A549 (cell line): ENCODE data around the gene ITGB1. TPM values are rescaled to one million over a fixed set of nuclear protein-coding genes. Genes with fewer than 3 reads are reported as not detected.

ENCODE experiments used
- CBX8 ChIP-seq: fragments of 200-600 bp; sonication (generic); IDR thresholded peaks from 2 replicates; pipeline ENCODE4 v1.6.1; 2016
- CEBPB ChIP-seq, 2 experiments: fragments of >200 bp in 1 of 2; sonication (Bioruptor Twin) in 1 of 2; formaldehyde crosslinking in 1 of 2; IDR thresholded peaks; 2 replicates each; pipeline ENCODE4 v1.6.1; 2012 to 2016
- CHD4 ChIP-seq: fragments of 200-600 bp; sonication (generic); IDR thresholded peaks from 2 replicates; pipeline ENCODE4 v1.6.1; 2016; ENCODE audit warnings: antibody characterized with exemption, mild to moderate bottlenecking, borderline replicate concordance
- EHF ChIP-seq: fragments of 250-450 bp; sonication (Bioruptor Pico); IDR thresholded peaks from 2 replicates; pipeline ENCODE4 v1.5.0; 2020; ENCODE audit warnings: mild to moderate bottlenecking
- EHMT2 ChIP-seq: fragments of 200-600 bp; sonication (generic); IDR thresholded peaks from 2 replicates; pipeline ENCODE4 v1.6.1; 2016; ENCODE audit warnings: antibody characterized with exemption, low read depth, mild to moderate bottlenecking, moderate library complexity
- EP300 ChIP-seq, 2 experiments: fragments of >200 bp; sonication (Bioruptor Twin); formaldehyde crosslinking; IDR thresholded peaks; 2 replicates in 1 of 2; 3 replicates in 1 of 2; pipeline ENCODE4 v1.6.1; 2016 to 2017
- ESRRA ChIP-seq: fragments of 150-350 bp; IDR thresholded peaks from 2 replicates; pipeline ENCODE4 v1.6.1; 2014; ENCODE audit warnings: mild to moderate bottlenecking, low read length, borderline replicate concordance
- HEYL ChIP-seq: fragments of 250-450 bp; sonication (Bioruptor Pico); IDR thresholded peaks from 2 replicates; pipeline ENCODE4 v1.8.0; 2021; ENCODE audit warnings: mild to moderate bottlenecking, moderate library complexity
- HOXB13 ChIP-seq: fragments of 250-450 bp; sonication (Bioruptor Pico); IDR thresholded peaks from 2 replicates; pipeline ENCODE4 v1.5.0; 2020; ENCODE audit warnings: low read depth, mild to moderate bottlenecking, moderate library complexity
- KDM1A ChIP-seq: fragments of 200-600 bp; sonication (generic); IDR thresholded peaks from 2 replicates; pipeline ENCODE4 v1.6.1; 2016; ENCODE audit warnings: low read depth, mild to moderate bottlenecking
- NR3C1 ChIP-seq: fragments of >200 bp; sonication (Bioruptor Twin); formaldehyde crosslinking; IDR thresholded peaks from 3 replicates; pipeline ENCODE4 v1.6.1; 2017
- PHF8 ChIP-seq: fragments of 200-600 bp; sonication (generic); IDR thresholded peaks from 2 replicates; pipeline ENCODE4 v1.6.1; 2016; ENCODE audit warnings: low read depth, mild to moderate bottlenecking, antibody characterized with exemption, moderate library complexity, borderline replicate concordance
- RAD21 ChIP-seq, 2 experiments: fragments of >200 bp in 1 of 2; sonication (Bioruptor Twin) in 1 of 2; formaldehyde crosslinking in 1 of 2; IDR thresholded peaks in 1 of 2; conservative IDR thresholded peaks in 1 of 2; 2 replicates in 1 of 2; 3 replicates in 1 of 2; pipeline ENCODE4 v1.6.1; 2012 to 2018; ENCODE audit warnings: inconsistent platforms in 1 of 2
- RARB ChIP-seq: fragments of 250-450 bp; sonication (Bioruptor Pico); IDR thresholded peaks from 2 replicates; pipeline ENCODE4 v1.8.0; 2021; ENCODE audit warnings: mild to moderate bottlenecking, moderate library complexity
- RCOR1 ChIP-seq: fragments of 150-350 bp; IDR thresholded peaks from 2 replicates; pipeline ENCODE4 v1.6.1; 2014; ENCODE audit warnings: antibody characterized with exemption, low read length, low read depth
- RFX5 ChIP-seq: fragments of 450-650 bp; IDR thresholded peaks from 2 replicates; pipeline ENCODE4 v1.7.1; 2014; ENCODE audit warnings: antibody characterized with exemption, mild to moderate bottlenecking, moderate library complexity
- SREBF2 ChIP-seq: fragments of 450-650 bp; IDR thresholded peaks from 2 replicates; pipeline ENCODE4 v1.6.1; 2014; ENCODE audit warnings: mild to moderate bottlenecking, moderate library complexity
- TFCP2L1 ChIP-seq: fragments of 250-450 bp; sonication (Bioruptor Pico); IDR thresholded peaks from 2 replicates; pipeline ENCODE4 v1.5.0; 2021; ENCODE audit warnings: mild to moderate bottlenecking
- ZC3H11A ChIP-seq: fragments of 450-650 bp; IDR thresholded peaks from 2 replicates; pipeline ENCODE4 v1.6.1; 2014; ENCODE audit warnings: antibody characterized with exemption, mild to moderate bottlenecking
- ZFP36 ChIP-seq: fragments of 450-650 bp; IDR thresholded peaks from 2 replicates; pipeline ENCODE4 v1.6.1; 2014; ENCODE audit warnings: borderline replicate concordance; ENCODE audit not compliant: partially characterized antibody
- polyA plus RNA-seq, 4 experiments: library from polyadenylated mRNA; depleted of rRNA in 3 of 4; stranded (reverse); fragments of >200 nt; fragmentation: RNase III in 1 of 4; extraction: RNeasy Plus Mini Kit Qiagen cat#74134 plus additional on column Dnase treatment in 1 of 4; gene quantifications; 2 replicates in 3 of 4; 3 replicates in 1 of 4; pipeline ENCODE4 v1.2.3, GENCODE V29; 2011 to 2017
- TF ChIP-seq, protein P1 (sequence below): fragments of >200 bp; sonication (Bioruptor Twin); formaldehyde crosslinking; IDR thresholded peaks from 3 replicates; pipeline ENCODE4 v1.6.1; 2016
- TF ChIP-seq, protein P2 (sequence below): fragments of 450-650 bp; IDR thresholded peaks from 2 replicates; pipeline ENCODE4 v1.6.1; 2014; ENCODE audit warnings: antibody characterized with exemption
- TF ChIP-seq, protein P3 (sequence below): fragments of 250-450 bp; sonication (Bioruptor Pico); IDR thresholded peaks from 2 replicates; pipeline ENCODE4 v1.5.0; 2021; ENCODE audit warnings: mild to moderate bottlenecking, moderate library complexity, borderline replicate concordance
- TF ChIP-seq, protein P4 (sequence below): fragments of 200-600 bp; sonication (generic); IDR thresholded peaks from 2 replicates; pipeline ENCODE4 v1.6.1; 2016; ENCODE audit warnings: antibody characterized with exemption, mild to moderate bottlenecking, moderate library complexity
- TF ChIP-seq, protein P5 (sequence below): fragments of >200 bp; sonication (Bioruptor Twin); formaldehyde crosslinking; IDR thresholded peaks from 3 replicates; pipeline ENCODE4 v1.5.1; 2016
- TF ChIP-seq, protein P6 (sequence below): fragments of 150-350 bp; IDR thresholded peaks from 2 replicates; pipeline ENCODE4 v1.6.1; 2014; ENCODE audit warnings: low read depth, mild to moderate bottlenecking, low read length

The ITGB1 gene
- polyA plus RNA-seq, 2 of the 4 experiments (the other 2 are of a cell fraction) = 1,270 to 2,408 TPM

DNA sequence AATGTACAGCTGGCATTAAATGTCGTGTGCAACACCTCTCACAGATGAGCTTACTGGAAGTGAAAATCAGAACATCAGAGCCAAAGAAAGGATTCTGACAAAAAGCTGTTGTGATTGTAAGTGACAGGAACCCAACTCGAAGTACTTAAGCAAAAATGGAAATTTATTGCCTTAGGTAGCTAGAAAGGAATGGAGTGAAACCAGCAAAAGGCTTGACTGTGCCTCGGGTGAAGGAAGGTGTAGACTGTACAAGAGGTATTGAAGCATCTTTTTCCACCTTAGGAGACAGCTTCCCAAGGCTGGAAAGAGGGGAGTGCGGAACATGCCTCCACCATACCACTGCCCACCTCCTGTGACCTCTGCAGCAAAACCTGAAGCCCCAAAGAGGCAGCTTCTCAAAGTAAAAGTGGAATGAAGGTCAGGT is 27.3 kb upstream of the ITGB1 start (continued):
- TF ChIP-seq, protein P1, sequence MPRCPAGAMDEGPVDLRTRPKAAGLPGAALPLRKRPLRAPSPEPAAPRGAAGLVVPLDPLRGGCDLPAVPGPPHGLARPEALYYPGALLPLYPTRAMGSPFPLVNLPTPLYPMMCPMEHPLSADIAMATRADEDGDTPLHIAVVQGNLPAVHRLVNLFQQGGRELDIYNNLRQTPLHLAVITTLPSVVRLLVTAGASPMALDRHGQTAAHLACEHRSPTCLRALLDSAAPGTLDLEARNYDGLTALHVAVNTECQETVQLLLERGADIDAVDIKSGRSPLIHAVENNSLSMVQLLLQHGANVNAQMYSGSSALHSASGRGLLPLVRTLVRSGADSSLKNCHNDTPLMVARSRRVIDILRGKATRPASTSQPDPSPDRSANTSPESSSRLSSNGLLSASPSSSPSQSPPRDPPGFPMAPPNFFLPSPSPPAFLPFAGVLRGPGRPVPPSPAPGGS = no peak
- TF ChIP-seq NR3C1 (no peak), PHF8 (no peak), ZC3H11A (0 out of 2 replicates have a peak, but pooled peaks have one; percentile 4), CEBPB (IDR thresholded peaks at IDR 0.05) (no peak), ZFP36 (no peak), RFX5 (no peak), KDM1A (no peak), RCOR1 (no peak), HOXB13 (CRISPR knock-in tag) (peak; percentile 82; the same call in 1 of the 2 replicates), CBX8 (no peak), TFCP2L1 (CRISPR knock-in tag) (peak; percentile 22; the same call in 1 of the 2 replicates), EHMT2 (no peak), RARB (CRISPR knock-in tag) (no peak), RAD21 (conservative IDR thresholded peaks at IDR 0.05 in 1 of 2, IDR thresholded peaks at IDR 0.05 in 1 of 2) (no peak), ESRRA (no peak), EHF (CRISPR knock-in tag) (0 out of 2 replicates have a peak, but pooled peaks have one; percentile 36), EP300 (IDR thresholded peaks at IDR 0.05) (no peak), SREBF2 (no peak), HEYL (CRISPR knock-in tag) (peak; percentile 48; the same call in 1 of the 2 replicates), CHD4 (no peak)
- TF ChIP-seq, protein P2, sequence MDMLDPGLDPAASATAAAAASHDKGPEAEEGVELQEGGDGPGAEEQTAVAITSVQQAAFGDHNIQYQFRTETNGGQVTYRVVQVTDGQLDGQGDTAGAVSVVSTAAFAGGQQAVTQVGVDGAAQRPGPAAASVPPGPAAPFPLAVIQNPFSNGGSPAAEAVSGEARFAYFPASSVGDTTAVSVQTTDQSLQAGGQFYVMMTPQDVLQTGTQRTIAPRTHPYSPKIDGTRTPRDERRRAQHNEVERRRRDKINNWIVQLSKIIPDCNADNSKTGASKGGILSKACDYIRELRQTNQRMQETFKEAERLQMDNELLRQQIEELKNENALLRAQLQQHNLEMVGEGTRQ = no peak
- TF ChIP-seq, protein P3, sequence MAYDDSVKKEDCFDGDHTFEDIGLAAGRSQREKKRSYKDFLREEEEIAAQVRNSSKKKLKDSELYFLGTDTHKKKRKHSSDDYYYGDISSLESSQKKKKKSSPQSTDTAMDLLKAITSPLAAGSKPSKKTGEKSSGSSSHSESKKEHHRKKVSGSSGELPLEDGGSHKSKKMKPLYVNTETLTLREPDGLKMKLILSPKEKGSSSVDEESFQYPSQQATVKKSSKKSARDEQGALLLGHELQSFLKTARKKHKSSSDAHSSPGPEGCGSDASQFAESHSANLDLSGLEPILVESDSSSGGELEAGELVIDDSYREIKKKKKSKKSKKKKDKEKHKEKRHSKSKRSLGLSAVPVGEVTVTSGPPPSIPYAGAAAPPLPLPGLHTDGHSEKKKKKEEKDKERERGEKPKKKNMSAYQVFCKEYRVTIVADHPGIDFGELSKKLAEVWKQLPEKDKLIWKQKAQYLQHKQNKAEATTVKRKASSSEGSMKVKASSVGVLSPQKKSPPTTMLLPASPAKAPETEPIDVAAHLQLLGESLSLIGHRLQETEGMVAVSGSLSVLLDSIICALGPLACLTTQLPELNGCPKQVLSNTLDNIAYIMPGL (CRISPR knock-in tag) = no peak
- TF ChIP-seq, protein P4, sequence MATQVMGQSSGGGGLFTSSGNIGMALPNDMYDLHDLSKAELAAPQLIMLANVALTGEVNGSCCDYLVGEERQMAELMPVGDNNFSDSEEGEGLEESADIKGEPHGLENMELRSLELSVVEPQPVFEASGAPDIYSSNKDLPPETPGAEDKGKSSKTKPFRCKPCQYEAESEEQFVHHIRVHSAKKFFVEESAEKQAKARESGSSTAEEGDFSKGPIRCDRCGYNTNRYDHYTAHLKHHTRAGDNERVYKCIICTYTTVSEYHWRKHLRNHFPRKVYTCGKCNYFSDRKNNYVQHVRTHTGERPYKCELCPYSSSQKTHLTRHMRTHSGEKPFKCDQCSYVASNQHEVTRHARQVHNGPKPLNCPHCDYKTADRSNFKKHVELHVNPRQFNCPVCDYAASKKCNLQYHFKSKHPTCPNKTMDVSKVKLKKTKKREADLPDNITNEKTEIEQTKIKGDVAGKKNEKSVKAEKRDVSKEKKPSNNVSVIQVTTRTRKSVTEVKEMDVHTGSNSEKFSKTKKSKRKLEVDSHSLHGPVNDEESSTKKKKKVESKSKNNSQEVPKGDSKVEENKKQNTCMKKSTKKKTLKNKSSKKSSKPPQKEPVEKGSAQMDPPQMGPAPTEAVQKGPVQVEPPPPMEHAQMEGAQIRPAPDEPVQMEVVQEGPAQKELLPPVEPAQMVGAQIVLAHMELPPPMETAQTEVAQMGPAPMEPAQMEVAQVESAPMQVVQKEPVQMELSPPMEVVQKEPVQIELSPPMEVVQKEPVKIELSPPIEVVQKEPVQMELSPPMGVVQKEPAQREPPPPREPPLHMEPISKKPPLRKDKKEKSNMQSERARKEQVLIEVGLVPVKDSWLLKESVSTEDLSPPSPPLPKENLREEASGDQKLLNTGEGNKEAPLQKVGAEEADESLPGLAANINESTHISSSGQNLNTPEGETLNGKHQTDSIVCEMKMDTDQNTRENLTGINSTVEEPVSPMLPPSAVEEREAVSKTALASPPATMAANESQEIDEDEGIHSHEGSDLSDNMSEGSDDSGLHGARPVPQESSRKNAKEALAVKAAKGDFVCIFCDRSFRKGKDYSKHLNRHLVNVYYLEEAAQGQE = no peak
- TF ChIP-seq, protein P5, sequence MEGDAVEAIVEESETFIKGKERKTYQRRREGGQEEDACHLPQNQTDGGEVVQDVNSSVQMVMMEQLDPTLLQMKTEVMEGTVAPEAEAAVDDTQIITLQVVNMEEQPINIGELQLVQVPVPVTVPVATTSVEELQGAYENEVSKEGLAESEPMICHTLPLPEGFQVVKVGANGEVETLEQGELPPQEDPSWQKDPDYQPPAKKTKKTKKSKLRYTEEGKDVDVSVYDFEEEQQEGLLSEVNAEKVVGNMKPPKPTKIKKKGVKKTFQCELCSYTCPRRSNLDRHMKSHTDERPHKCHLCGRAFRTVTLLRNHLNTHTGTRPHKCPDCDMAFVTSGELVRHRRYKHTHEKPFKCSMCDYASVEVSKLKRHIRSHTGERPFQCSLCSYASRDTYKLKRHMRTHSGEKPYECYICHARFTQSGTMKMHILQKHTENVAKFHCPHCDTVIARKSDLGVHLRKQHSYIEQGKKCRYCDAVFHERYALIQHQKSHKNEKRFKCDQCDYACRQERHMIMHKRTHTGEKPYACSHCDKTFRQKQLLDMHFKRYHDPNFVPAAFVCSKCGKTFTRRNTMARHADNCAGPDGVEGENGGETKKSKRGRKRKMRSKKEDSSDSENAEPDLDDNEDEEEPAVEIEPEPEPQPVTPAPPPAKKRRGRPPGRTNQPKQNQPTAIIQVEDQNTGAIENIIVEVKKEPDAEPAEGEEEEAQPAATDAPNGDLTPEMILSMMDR = no peak
- TF ChIP-seq, protein P6, sequence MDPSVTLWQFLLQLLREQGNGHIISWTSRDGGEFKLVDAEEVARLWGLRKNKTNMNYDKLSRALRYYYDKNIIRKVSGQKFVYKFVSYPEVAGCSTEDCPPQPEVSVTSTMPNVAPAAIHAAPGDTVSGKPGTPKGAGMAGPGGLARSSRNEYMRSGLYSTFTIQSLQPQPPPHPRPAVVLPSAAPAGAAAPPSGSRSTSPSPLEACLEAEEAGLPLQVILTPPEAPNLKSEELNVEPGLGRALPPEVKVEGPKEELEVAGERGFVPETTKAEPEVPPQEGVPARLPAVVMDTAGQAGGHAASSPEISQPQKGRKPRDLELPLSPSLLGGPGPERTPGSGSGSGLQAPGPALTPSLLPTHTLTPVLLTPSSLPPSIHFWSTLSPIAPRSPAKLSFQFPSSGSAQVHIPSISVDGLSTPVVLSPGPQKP = no peak
